Endothelial cell (in vitro differentiated cells): ENCODE data around the gene CYP2U1. TPM values are rescaled to one million over a fixed set of nuclear protein-coding genes. Genes with fewer than 3 reads are reported as not detected.

Experiments used
- DNase-seq: peaks from one replicate; pipeline ENCODE4 v3.0.0; 2021; ENCODE audit warnings: low spot score
- H3K27ac Mint-ChIP-seq: one replicate; pipeline ENCODE4 v1.8.0; 2021; ENCODE audit warnings: mixed read lengths, inconsistent platforms; ENCODE audit not compliant: unreplicated experiment
- H3K27me3 Mint-ChIP-seq: one replicate; pipeline ENCODE4 v1.8.0; 2021; ENCODE audit warnings: mild to moderate bottlenecking, moderate library complexity, mixed read lengths, inconsistent platforms; ENCODE audit not compliant: unreplicated experiment
- H3K36me3 Mint-ChIP-seq: one replicate; pipeline ENCODE4 v1.8.0; 2021; ENCODE audit warnings: mild to moderate bottlenecking, low read depth, mixed read lengths, inconsistent platforms; ENCODE audit not compliant: unreplicated experiment
- H3K4me1 Mint-ChIP-seq: one replicate; pipeline ENCODE4 v1.8.0; 2021; ENCODE audit warnings: mild to moderate bottlenecking, mixed read lengths, inconsistent platforms; ENCODE audit not compliant: unreplicated experiment
- H3K4me3 Mint-ChIP-seq: one replicate; pipeline ENCODE4 v1.8.0; 2021; ENCODE audit warnings: mild to moderate bottlenecking, mixed read lengths, inconsistent platforms; ENCODE audit not compliant: unreplicated experiment
- H3K9me3 Mint-ChIP-seq: one replicate; pipeline ENCODE4 v1.8.0; 2021; ENCODE audit warnings: mixed read lengths, inconsistent platforms; ENCODE audit not compliant: unreplicated experiment
- CTCF ChIP-seq: fragments of 200-600 bp; sonication (generic); IDR thresholded peaks from one replicate; pipeline ENCODE4 v1.5.0; 2021; ENCODE audit warnings: antibody characterized with exemption; ENCODE audit not compliant: unreplicated experiment
- total RNA-seq: library from RNA; stranded (reverse); fragmentation: NEBNext Ultra II Directional; extraction: Animal tissue kit (Norgen Biotek cat#: 25700); gene quantifications from one replicate; pipeline ENCODE4 v1.2.1, GENCODE V29; 2021; ENCODE audit not compliant: unreplicated experiment

Gene CYP2U1
- total RNA-seq, 1 donor from 2014 or later = 3.1 TPM

GRCh38 chr4:107937040-107937439 is 5.7 kb downstream of the CYP2U1 start:
- no peaks in the 10 kb centered on the region for H3K4me1 Mint-ChIP-seq
- no peaks in the 10 kb centered on the region for H3K36me3 Mint-ChIP-seq
- peaks cover 6% of the 10 kb centered on the region for H3K27me3 Mint-ChIP-seq
- no peak for TF ChIP-seq CTCF
- H3K27ac Mint-ChIP-seq = no peak overlapping the region
- H3K9me3 Mint-ChIP-seq = no peaks in the 10 kb centered on the region
- H3K4me3 Mint-ChIP-seq = no peak overlapping the region
- no peak for DNase-seq

DNA sequence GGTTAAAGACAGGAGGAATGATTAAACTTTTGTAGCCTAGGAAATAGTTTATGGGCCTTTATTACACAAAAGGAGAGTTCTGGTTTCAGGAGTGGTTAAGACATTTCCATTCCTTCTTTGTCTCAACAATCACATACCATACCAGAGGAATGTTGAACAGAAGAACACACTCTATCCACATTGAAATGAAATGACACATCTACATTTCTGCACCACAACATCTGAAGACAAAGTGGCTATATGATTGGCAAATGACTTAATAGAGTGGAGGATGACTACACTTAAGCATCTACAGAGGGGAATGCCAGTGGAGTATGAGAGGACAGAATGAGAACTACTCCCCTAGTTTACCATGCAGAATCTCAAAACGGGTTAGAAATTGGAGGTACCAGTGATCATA is 8.0 kb downstream of the CYP2U1 start:
- no peak for DNase-seq
- no peak for TF ChIP-seq CTCF

DNA sequence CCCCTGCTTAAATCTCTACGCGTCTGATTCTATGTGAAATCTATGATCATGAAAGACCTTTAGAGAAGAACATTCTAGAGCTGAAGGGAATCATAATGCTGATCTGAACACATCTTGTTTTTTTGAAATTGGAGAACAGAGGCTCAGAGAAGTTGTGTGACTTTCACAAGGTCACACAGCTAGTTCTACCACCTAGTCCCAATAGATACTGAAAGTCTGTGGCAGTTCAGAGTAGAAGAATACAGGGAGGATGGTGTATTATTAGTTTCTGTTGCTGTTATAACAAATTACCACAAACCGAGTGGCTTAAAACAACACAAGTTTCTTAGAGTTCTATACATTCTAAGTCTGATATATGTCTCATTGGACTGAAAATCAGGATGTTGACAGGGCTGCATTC is 14.5 kb downstream of the CYP2U1 start:
- H3K9me3 Mint-ChIP-seq = no peaks in the 10 kb centered on the region
- no peak for DNase-seq
- no peaks in the 10 kb centered on the region for H3K27me3 Mint-ChIP-seq
- no peak overlapping the region for H3K27ac Mint-ChIP-seq
- H3K4me3 Mint-ChIP-seq = no peak overlapping the region
- H3K36me3 Mint-ChIP-seq = no peaks in the 10 kb centered on the region
- no peaks in the 10 kb centered on the region for H3K4me1 Mint-ChIP-seq
- TF ChIP-seq CTCF = no peak

More for the DNA sequence above, 8.0 kb downstream of the CYP2U1 start:
- Mint-ChIP-seq H3K27me3 (peaks cover 2% of the 10 kb centered on the region), H3K4me3 (no peak overlapping the region), H3K4me1 (no peaks in the 10 kb centered on the region), H3K36me3 (no peaks in the 10 kb centered on the region), H3K9me3 (no peaks in the 10 kb centered on the region), H3K27ac (no peak overlapping the region)

DNA sequence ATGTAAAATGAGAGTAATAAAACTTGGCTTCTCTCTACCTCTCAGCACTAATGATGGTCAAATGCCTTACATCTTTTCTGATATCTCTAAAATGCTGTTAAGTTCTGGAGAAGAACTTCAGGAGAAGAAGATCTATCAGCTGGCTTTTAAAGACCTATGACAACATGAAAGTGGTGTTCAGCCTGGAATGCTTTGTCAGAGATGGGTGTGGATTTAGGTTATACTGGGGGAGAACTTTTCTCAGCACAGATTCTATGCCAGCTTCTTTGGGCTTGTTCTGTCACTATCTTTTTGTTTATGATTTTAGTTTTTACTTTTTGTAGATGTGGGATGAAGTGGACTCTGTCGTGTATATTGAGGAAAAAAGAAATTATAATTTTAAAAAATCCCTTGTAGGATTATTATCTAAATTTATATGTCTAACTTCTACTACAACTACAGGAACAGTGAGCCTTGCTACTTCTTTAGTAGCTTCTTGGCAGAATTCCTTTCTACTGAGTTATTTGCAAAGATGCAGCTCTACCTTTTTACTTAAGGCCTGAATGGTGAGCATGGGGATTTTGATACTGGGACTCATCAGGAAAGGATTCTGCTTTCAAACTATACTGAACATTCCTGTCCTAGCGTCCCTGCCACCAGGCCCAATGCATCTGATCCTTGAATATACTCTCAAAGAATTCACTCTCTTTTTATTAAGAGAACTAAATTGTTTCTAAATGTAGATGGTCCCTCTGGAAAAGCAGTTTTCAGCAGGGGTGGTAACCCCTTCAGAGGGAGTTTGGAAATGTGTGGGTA is 19.6 kb downstream of the CYP2U1 start:
- Mint-ChIP-seq H3K9me3 (peaks cover under 1% of the 10 kb centered on the region), H3K4me1 (no peaks in the 10 kb centered on the region), H3K27me3 (peaks cover 2% of the 10 kb centered on the region), H3K36me3 (peaks cover 1% of the 10 kb centered on the region), H3K4me3 (no peak overlapping the region), H3K27ac (no peak overlapping the region)
- DNase-seq = no peak
- TF ChIP-seq CTCF = no peak

- H3K4me3 Mint-ChIP-seq = no peak overlapping the region
- H3K36me3 Mint-ChIP-seq = peaks cover 7% of the 10 kb centered on the region
- peaks cover 2% of the 10 kb centered on the region for H3K27me3 Mint-ChIP-seq
- peaks cover 7% of the 10 kb centered on the region for H3K9me3 Mint-ChIP-seq
- no peak for DNase-seq
- no peak for TF ChIP-seq CTCF
- H3K4me1 Mint-ChIP-seq = no peaks in the 10 kb centered on the region
- H3K27ac Mint-ChIP-seq = no peak overlapping the region
These were observed 20.2 kb downstream of the CYP2U1 start for GRCh38 chr4:107951551-107951950.
